Effector memory CD4-positive, alpha-beta T cell (primary cell): ENCODE results near the gene SALL4.

Experiments used
- DNase-seq, 3 donors: peaks; one replicate each; pipeline ENCODE4 v3.0.0-alpha.2; 2020
- H3K27ac ChIP-seq: 2 replicates; pipeline ENCODE4 v1.7.0; 2013; ENCODE audit warnings: mild to moderate bottlenecking, low read length, moderate library complexity; ENCODE audit not compliant: insufficient read depth, poor library complexity, severe bottlenecking
- H3K27me3 ChIP-seq: replicated peaks from 2 replicates; pipeline ENCODE4 v1.7.0; 2013; ENCODE audit warnings: mild to moderate bottlenecking, low read length; ENCODE audit not compliant: insufficient read depth, control insufficient read depth, poor library complexity, severe bottlenecking
- H3K36me3 ChIP-seq: 2 replicates; pipeline ENCODE4 v1.7.0; 2013; ENCODE audit warnings: mild to moderate bottlenecking, low read length, moderate library complexity; ENCODE audit not compliant: control insufficient read depth, insufficient read depth
- H3K4me1 ChIP-seq: 2 replicates; pipeline ENCODE4 v1.7.0; 2013; ENCODE audit warnings: low read length, mild to moderate bottlenecking; ENCODE audit not compliant: control insufficient read depth, insufficient read depth, poor library complexity, severe bottlenecking
- H3K4me3 ChIP-seq: 2 replicates; pipeline ENCODE4 v1.7.0; 2013; ENCODE audit warnings: low read length, low read depth, mild to moderate bottlenecking; ENCODE audit not compliant: insufficient read depth, poor library complexity, severe bottlenecking
- H3K9me3 ChIP-seq: 2 replicates; pipeline ENCODE4 v1.7.0; 2013; ENCODE audit warnings: mild to moderate bottlenecking, low read length, moderate library complexity; ENCODE audit not compliant: control insufficient read depth

Gene SALL4

GRCh38 chr20:51804754-51805153, 2.4 kb upstream of the SALL4 start:
- Histone ChIP-seq H3K9me3 (no peaks in the 10 kb centered on the region), H3K27me3 (no peaks in the 10 kb centered on the region), H3K4me3 (no peak overlapping the region), H3K4me1 (peaks cover 2% of the 10 kb centered on the region), H3K36me3 (no peaks in the 10 kb centered on the region), H3K27ac (no peak overlapping the region)
- DNase-seq = no peak

GRCh38 chr20:51803148-51803854, 980 bp upstream of the SALL4 start:
- Histone ChIP-seq H3K27ac (no peak overlapping the region), H3K9me3 (no peaks in the 10 kb centered on the region), H3K4me3 (no peak overlapping the region), H3K27me3 (peaks cover 9% of the 10 kb centered on the region), H3K36me3 (no peaks in the 10 kb centered on the region), H3K4me1 (peaks cover 2% of the 10 kb centered on the region)
- DNase-seq = no peak

- Histone ChIP-seq H3K9me3 (no peaks in the 10 kb centered on the region), H3K36me3 (no peaks in the 10 kb centered on the region), H3K27me3 (peaks cover 9% of the 10 kb centered on the region), H3K4me3 (no peak overlapping the region), H3K4me1 (peaks cover 2% of the 10 kb centered on the region), H3K27ac (no peak overlapping the region)
- no peak for DNase-seq
These were observed 548 bp downstream of the SALL4 start for GRCh38 chr20:51801823-51802123.

- H3K36me3 ChIP-seq = no peaks in the 10 kb centered on the region
- H3K4me3 ChIP-seq = no peak overlapping the region
- H3K4me1 ChIP-seq = peaks cover 2% of the 10 kb centered on the region
- H3K27ac ChIP-seq = no peak overlapping the region
- no peak for DNase-seq
- H3K9me3 ChIP-seq = no peaks in the 10 kb centered on the region
- peaks cover 9% of the 10 kb centered on the region for H3K27me3 ChIP-seq
These were observed 1.0 kb downstream of the SALL4 start for GRCh38 chr20:51801122-51801822.

GRCh38 chr20:51800872-51801121, 1.5 kb downstream of the SALL4 start:
- Histone ChIP-seq H3K4me3 (no peak overlapping the region), H3K4me1 (peaks cover 2% of the 10 kb centered on the region), H3K27ac (no peak overlapping the region), H3K27me3 (peaks cover 9% of the 10 kb centered on the region), H3K36me3 (no peaks in the 10 kb centered on the region), H3K9me3 (no peaks in the 10 kb centered on the region)
- DNase-seq = no peak

GRCh38 chr20:51800060-51800871, 2.1 kb downstream of the SALL4 start:
- no peak overlapping the region for H3K27ac ChIP-seq
- H3K27me3 ChIP-seq = peaks cover 9% of the 10 kb centered on the region
- no peak overlapping the region for H3K4me3 ChIP-seq
- peak in 1 of 3 donors; percentile 16 for DNase-seq
- peaks cover 2% of the 10 kb centered on the region for H3K4me1 ChIP-seq
- no peaks in the 10 kb centered on the region for H3K36me3 ChIP-seq
- no peaks in the 10 kb centered on the region for H3K9me3 ChIP-seq

GRCh38 chr20:51799401-51799860, 2.9 kb downstream of the SALL4 start:
- DNase-seq = no peak
- H3K4me1 ChIP-seq = peaks cover 2% of the 10 kb centered on the region
- H3K36me3 ChIP-seq = no peaks in the 10 kb centered on the region
- H3K4me3 ChIP-seq = no peak overlapping the region
- H3K9me3 ChIP-seq = no peaks in the 10 kb centered on the region
- peaks cover 9% of the 10 kb centered on the region for H3K27me3 ChIP-seq
- H3K27ac ChIP-seq = no peak overlapping the region

GRCh38 chr20:51797357-51798025, 4.8 kb downstream of the SALL4 start:
- DNase-seq = no peak
- Histone ChIP-seq H3K27ac (no peak overlapping the region), H3K9me3 (no peaks in the 10 kb centered on the region), H3K4me1 (peaks cover 2% of the 10 kb centered on the region), H3K27me3 (peaks cover 9% of the 10 kb centered on the region), H3K36me3 (no peaks in the 10 kb centered on the region), H3K4me3 (no peak overlapping the region)

- H3K27ac ChIP-seq = no peak overlapping the region
- H3K27me3 ChIP-seq = peaks cover 9% of the 10 kb centered on the region
- H3K4me1 ChIP-seq = peaks cover 2% of the 10 kb centered on the region
- H3K9me3 ChIP-seq = no peaks in the 10 kb centered on the region
- no peak overlapping the region for H3K4me3 ChIP-seq
- no peaks in the 10 kb centered on the region for H3K36me3 ChIP-seq
- no peak for DNase-seq
These were observed 6.0 kb downstream of the SALL4 start for GRCh38 chr20:51796340-51796739.
